HG03575 (cell line): ENCODE measurements around the gene LTF.

Experiments used
- ATAC-seq: cut with Tn5 transposase; IDR thresholded peaks from one replicate; pipeline ENCODE4 v1.9.1; 2021; ENCODE audit not compliant: unreplicated experiment, insufficient number of reproducible peaks, low FRiP score; ENCODE audit errors: extremely low read depth

Gene LTF

DNA sequence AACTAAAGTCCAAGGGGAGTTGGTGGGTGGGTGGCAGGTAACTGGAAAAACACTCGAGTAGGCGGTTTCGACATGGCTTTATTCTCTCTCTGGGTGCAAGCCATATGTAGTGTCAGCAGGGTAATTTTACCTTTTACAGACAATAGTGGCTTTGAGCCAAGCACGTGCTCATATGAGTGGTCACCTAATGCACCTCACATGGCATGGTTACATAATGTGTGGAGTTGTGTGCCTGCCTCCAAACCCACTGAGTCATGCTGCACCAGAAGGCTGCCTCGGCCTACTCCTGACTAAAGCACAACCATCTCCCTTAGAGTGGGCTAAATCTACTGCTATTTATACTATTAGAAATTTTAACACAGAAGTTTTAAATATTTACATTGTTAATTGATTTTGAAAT lies 41.1 kb downstream of the LTF start:
- no peak for ATAC-seq

- ATAC-seq = no peak
These were observed 42.1 kb downstream of the LTF start for GRCh38 chr3:46422617-46423016.

GRCh38 chr3:46420931-46421330 lies 43.8 kb downstream of the LTF start:
- ATAC-seq = no peak

DNA sequence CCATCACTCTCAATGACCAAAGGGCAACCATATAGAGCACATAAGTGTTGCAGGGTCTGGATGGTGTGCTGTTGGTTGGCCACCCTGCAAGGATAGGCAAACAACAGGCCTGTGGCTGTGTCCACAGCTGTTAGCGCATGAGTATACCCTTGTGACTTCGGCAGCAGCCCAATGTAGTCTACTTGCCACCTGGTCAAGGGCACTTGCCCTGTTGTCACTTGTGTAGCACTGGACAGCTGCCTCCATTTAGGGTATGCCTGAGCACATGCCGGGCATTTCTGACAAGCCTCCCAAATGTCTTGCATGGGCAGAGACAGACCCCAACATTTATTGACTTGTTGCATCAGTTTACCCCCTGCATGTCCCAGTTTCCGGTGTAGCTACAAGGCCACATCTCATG lies 44.9 kb downstream of the LTF start:
- ATAC-seq = no peak

DNA sequence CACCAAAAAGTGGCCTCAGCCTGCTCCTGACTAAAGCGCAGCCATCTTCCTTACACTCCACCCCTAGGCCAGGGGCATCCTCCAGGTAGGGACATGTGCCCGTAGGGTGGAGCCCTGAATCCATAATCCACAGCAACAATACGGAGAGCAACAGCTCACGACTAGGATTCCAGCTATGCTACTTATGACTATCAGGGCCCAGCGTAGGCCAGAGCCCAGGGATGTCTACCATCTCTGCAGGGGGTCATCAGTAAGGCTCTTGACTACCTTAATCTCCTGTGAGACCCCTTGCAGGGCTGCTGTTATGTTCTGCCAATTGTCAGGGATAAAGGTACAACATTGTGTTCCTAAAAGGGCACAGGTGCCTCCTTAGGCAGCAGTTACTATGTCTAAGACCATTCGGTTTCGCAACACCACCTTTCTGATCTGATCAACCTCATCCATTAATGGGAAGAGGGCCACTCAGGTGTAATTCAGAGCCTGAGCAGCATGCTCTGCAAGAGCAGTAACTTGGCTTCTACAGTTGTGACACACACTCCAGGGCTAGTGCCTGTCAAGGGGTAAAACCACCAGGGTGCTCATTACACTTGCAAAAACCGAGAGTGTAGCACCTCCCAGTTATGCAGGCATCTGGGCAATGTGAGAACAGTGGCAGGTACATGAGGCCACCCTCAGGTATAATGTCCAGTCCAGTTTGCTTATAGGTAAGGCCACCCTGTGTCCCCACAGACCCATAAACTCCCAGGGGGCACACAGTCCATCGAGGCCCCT lies 46.7 kb downstream of the LTF start:
- ATAC-seq = no peak

GRCh38 chr3:46416811-46417510 lies 47.7 kb downstream of the LTF start:
- ATAC-seq = no peak

DNA sequence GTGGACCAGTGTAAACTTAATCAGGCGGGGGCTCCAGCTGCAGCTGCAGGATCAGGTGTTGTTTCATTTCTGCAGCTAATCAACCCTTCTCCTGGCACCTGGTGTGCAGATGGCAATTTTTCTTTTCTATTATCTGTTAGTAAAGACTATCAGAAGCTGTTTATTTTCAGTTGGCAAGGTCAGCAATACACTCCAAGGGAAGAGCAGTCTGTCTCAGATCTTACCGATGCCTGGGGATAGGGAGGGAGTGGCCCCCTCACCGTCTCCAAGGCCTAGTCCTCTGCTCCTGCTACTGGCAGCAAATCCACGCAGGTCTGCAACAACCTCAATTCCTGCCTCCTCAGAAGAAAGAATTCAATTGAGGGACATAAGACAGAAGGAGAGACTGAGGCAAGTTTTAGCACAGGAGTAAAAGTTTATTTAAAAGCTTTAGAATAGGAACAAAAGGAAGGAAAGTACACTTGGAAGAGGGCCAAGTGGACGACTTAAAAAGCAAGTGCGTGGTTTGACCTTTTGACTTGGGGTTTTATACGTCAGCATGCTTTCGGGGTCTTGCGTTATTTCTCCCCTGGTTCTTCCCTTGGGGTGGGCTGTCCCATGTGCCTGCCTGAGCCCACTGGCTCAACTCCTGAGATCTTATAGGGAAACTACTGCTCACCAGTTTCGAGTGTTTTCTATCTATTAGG lies 48.4 kb downstream of the LTF start:
- no peak for ATAC-seq

DNA sequence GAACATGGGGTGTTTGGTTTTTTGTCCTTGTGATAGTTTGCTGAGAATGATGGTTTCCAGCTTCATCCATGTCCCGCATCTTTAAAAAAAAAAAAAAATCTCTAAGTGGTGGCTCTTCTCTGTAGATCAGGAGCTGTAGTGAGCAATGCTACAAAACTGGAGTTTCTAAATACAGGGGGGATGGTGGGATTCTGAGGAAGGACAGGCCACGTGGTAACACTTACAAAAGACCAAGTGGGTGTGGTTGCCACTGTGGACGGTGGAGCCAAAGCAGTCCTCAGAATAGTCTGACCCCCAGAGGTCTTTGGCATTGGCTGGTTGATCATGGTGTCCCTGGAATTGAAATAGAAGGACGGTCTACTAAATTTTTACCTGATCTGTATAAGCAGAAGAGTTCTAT lies 50.0 kb downstream of the LTF start:
- no peak for ATAC-seq

DNA sequence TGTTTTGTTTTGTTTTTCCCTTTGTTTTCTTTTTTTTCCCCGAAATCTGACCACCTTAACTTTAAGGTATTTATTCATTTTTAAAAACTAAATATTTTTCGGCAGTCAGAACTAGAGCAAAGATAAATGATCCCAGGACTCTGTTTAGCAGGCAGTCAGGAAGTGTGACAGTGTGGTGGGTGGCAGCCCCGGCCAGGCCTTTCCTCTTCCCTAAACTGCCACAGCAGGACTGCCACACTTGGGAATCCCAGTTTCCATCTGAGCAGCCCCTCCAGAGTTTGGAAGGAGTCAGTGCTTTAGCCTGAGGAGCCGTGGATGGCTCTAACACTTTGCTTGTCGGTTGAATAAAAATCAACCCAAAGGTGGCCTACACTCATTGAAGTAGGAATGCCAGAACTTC lies 50.8 kb downstream of the LTF start:
- ATAC-seq = no peak

GRCh38 chr3:46412786-46413298 lies 51.9 kb downstream of the LTF start:
- no peak for ATAC-seq

- no peak for ATAC-seq
These were observed 53.4 kb downstream of the LTF start for GRCh38 chr3:46411271-46411670.

DNA sequence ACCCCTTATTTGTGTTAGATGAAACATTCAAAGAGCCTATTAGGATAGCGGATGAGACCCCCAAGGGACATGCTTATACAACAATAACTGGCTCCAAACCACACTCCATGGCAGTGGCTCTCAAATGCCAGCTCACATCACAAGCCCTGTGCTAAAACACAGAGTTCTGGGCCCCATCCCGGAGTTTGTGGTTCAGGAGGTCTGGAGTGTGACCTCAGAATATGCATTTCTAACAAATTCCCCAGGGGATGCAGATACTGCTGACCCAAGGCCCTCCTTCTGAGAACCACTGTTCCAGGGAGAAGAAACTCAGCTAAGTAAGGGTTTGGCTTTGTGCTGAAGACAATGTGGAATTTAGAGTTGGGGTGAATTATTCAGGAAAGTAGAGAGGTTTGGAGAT lies 54.0 kb downstream of the LTF start:
- ATAC-seq = no peak

GRCh38 chr3:46409739-46410489 lies 54.8 kb downstream of the LTF start:
- no peak for ATAC-seq

GRCh38 chr3:46408853-46409252 lies 55.9 kb downstream of the LTF start:
- ATAC-seq = no peak

GRCh38 chr3:46407970-46408369 lies 56.7 kb downstream of the LTF start:
- ATAC-seq = no peak

GRCh38 chr3:46406788-46407611 lies 57.7 kb downstream of the LTF start, which contains the start of the genes CCR5AS and CCRL2:
Gene CCR5AS (minus strand): TSS chr3:46407066.
Gene CCRL2 (plus strand): TSS chr3:46407259. CDS start chr3:46408080, 821 bp downstream.
- ATAC-seq = no peak

GRCh38 chr3:46406443-46406787 lies 58.3 kb downstream of the LTF start:
- ATAC-seq = no peak

DNA sequence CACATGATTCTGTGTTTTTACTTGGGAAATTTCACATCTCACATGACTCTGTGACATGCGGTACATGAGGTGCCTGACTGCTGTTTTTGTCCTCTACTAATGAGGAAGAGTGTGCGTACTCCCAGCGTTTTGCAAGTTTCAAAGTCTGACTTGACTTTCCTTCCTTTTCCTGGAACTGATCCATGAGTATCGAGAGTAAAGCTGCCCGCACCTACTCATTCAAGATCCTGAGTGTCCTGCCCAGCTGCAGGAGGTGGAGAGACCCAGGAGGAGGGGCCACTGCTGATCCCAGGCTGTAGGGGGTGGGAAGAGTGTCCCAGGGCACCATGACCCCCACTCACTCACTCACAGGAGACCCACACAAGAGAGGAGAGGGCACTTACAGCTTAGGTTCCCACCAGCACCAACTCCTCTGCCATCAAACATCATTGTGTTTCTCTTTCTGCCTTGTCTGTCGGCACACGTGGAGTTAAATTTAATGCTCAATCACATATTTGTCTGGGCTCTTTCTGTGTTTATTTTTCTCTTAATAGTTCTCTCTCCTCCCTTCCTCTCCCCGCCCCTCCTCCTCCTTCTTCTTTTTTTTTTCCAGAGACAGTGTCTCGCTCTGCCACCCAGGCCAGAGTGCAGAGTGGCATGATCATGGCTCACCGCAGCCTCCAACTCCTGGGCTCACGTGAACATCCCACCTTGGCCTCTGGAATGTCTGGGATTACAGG lies 59.2 kb downstream of the LTF start:
- ATAC-seq = no peak
